ENCODE results near the gene SLC9A1. TPM values are rescaled to one million over a fixed set of nuclear protein-coding genes. Genes with fewer than 3 reads are reported as not detected.

The SLC9A1 gene
- total RNA-seq, 1 experiment from 2014 or later: 21.7 TPM

DNA sequence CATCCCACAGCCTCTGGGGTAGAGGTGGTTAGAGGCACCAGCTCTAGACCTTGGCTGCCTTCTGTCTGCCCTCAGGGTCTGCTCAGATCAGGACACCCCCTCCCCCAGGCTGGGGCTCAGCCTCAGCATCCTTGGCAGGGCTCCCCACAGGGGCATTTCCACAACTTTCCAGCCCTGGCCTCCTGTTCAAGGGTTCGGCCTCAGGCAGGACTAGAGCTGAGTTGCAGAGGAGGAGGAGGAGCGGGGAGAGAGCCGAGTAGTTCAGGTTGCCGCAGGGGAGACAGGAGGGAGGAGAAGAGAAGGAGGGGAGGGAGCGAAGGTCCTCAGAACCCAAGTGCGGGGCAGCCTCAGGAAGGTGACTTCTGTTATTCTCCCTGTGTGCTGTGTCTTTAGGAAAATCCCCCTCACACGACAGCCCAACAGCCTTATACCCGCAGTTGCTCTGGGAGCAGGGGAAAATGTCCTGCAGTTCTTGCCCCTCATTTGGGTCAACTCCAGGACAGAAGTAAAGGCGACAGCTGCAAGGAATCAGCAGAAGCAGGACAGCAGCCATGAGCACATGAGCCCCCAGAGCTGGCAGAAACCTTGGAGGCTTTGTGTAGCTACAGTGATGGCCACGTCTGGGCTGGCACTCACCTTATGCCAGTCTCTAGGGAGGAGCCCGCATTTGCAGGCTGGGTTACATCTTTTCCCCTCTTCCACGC, 95.8 kb downstream of the SLC9A1 start:
- intact Hi-C loops (cut with micrococcal nuclease): no loop called here
- ATAC-seq (no peak), DNase-seq (ENCODE audit: low read depth, low spot score) (no peak)
- ChIA-PET CTCF (interaction anchor here (3.1 kb wide), 1 partner anchor 14 kb away, joined by 12 read pairs; no protein-coding TSS in a partner anchor), RAD21 (ENCODE audit: low non-redundant PET in 1 of 2, low total read pairs in 2 of 2, uncharacterized antibody in 2 of 2, unreplicated experiment in 2 of 2) (no interaction called here), POLR2A (no interaction called here)
- Histone ChIP-seq H3K27me3 (ENCODE audit: insufficient read depth, low read length) (no peaks in the 10 kb centered on the region), H3K4me2 (ENCODE audit: low read length) (no peak overlapping the region), H3K36me3 (ENCODE audit: control insufficient read depth in 1 of 2, insufficient read depth in 2 of 2, low read length in 2 of 2) (no peaks in the 10 kb centered on the region), H3K4me3 (replicated peaks in 1 of 2; ENCODE audit: low read depth in 1 of 2, low read length in 2 of 2) (no peak overlapping the region), H3K27ac (ENCODE audit: low read depth, low read length) (no peak overlapping the region), H2AFZ (ENCODE audit: low read depth, low read length, poor library complexity, severe bottlenecking) (no peak overlapping the region), H3K9me2 (ENCODE audit: insufficient read depth) (no peaks in the 10 kb centered on the region), H3K4me1 (ENCODE audit: control insufficient read depth in 1 of 2, insufficient read depth in 2 of 2, low read length in 2 of 2) (no peaks in the 10 kb centered on the region), H4K20me1 (ENCODE audit: insufficient read depth) (no peaks in the 10 kb centered on the region), H3K9ac (ENCODE audit: low read length) (no peak overlapping the region), H3K79me2 (ENCODE audit: insufficient read depth, low read length) (no peaks in the 10 kb centered on the region), H3K9me3 (ENCODE audit: control insufficient read depth in 1 of 2, insufficient read depth in 1 of 2, low read depth in 1 of 2, low read length in 2 of 2) (no peaks in the 10 kb centered on the region)
- BruUV-seq (replicated peaks): no TSS peak
- no peak for TF ChIP-seq POLR2AphosphoS5 (IDR thresholded peaks at IDR 0.05; ENCODE audit: low read depth, low read length)
- TF ChIP-seq, protein P1, sequence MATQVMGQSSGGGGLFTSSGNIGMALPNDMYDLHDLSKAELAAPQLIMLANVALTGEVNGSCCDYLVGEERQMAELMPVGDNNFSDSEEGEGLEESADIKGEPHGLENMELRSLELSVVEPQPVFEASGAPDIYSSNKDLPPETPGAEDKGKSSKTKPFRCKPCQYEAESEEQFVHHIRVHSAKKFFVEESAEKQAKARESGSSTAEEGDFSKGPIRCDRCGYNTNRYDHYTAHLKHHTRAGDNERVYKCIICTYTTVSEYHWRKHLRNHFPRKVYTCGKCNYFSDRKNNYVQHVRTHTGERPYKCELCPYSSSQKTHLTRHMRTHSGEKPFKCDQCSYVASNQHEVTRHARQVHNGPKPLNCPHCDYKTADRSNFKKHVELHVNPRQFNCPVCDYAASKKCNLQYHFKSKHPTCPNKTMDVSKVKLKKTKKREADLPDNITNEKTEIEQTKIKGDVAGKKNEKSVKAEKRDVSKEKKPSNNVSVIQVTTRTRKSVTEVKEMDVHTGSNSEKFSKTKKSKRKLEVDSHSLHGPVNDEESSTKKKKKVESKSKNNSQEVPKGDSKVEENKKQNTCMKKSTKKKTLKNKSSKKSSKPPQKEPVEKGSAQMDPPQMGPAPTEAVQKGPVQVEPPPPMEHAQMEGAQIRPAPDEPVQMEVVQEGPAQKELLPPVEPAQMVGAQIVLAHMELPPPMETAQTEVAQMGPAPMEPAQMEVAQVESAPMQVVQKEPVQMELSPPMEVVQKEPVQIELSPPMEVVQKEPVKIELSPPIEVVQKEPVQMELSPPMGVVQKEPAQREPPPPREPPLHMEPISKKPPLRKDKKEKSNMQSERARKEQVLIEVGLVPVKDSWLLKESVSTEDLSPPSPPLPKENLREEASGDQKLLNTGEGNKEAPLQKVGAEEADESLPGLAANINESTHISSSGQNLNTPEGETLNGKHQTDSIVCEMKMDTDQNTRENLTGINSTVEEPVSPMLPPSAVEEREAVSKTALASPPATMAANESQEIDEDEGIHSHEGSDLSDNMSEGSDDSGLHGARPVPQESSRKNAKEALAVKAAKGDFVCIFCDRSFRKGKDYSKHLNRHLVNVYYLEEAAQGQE (IDR thresholded peaks at IDR 0.05; ENCODE audit: low read depth): no peak
- no peak for TF ChIP-seq YY1 (IDR thresholded peaks at IDR 0.05; ENCODE audit: extremely low read depth, insufficient replicate concordance, low read depth, low read length)
- TF ChIP-seq SIN3A (IDR thresholded peaks at IDR 0.05; ENCODE audit: low read depth): no peak
